ENCODE results near the gene PPP4R2. TPM values are rescaled to one million over a fixed set of nuclear protein-coding genes. Genes with fewer than 3 reads are reported as not detected.

PPP4R2 gene
- total and polyA plus RNA-seq, 2 donors (not counting 3 experiments of a cell fraction or from before 2014, with no cell fraction given) = 6.5 to 74.4 TPM

- peaks cover under 1% of the 10 kb centered on the region for H3K79me2 ChIP-seq (ENCODE audit: control insufficient read depth, insufficient read depth, low read length)
- ChIA-PET CTCF (no interaction called here), POLR2A (no interaction called here)
- DNase-seq (ENCODE audit: low read depth, low spot score) (no peak), FAIRE-seq (no peak)
- no peak overlapping the region for H2AFZ ChIP-seq (ENCODE audit: low read depth, low read length)
- no peak for TF ChIP-seq FOS (IDR thresholded peaks at IDR 0.05; ENCODE audit: borderline replicate concordance, insufficient read depth, low read length)
- H4K20me1 ChIP-seq (replicated peaks; ENCODE audit: control insufficient read depth, extremely low read depth, insufficient read depth, low read length) = no peaks in the 10 kb centered on the region
- H3K9me3 ChIP-seq (replicated peaks; ENCODE audit: control insufficient read depth, insufficient read depth, low read length) = no peaks in the 10 kb centered on the region
- H3K9me1 ChIP-seq (replicated peaks; ENCODE audit: control insufficient read depth, extremely low read depth, insufficient read depth, low read length) = no peaks in the 10 kb centered on the region
- H3K9ac ChIP-seq (replicated peaks; ENCODE audit: extremely low read depth, insufficient read depth, low read length) = no peak overlapping the region
- H3K27ac ChIP-seq (ENCODE audit: insufficient read depth, low read depth, low read length) = no peak overlapping the region
- no peak overlapping the region for H3K4me3 ChIP-seq (replicated peaks in 1 of 3; ENCODE audit: insufficient read depth in 1 of 3, low read depth in 1 of 3, low read length in 3 of 3)
- no peaks in the 10 kb centered on the region for H3K27me3 ChIP-seq (ENCODE audit: control insufficient read depth in 2 of 2, insufficient read depth in 2 of 2, low read length in 2 of 2)
- BruUV-seq (replicated peaks) = no TSS peak
- no peak overlapping the region for H3K4me2 ChIP-seq (ENCODE audit: insufficient read depth, low read length)
- peaks cover 0 to 1% of the 10 kb centered on the region in 2 experiments for H3K36me3 ChIP-seq (ENCODE audit: control insufficient read depth in 2 of 2, extremely low read depth in 1 of 2, insufficient read depth in 2 of 2, low read length in 2 of 2)
- H3K4me1 ChIP-seq (ENCODE audit: control insufficient read depth, extremely low read depth, insufficient read depth, low read length) = no peaks in the 10 kb centered on the region
- dilution Hi-C loops (cut with MboI; ENCODE audit: extremely low pct_ligation_motif_present, low sequenced_read_pairs) (no loop called here), intact Hi-C loops (cut with micrococcal nuclease) (no loop called here)
Observed at GRCh38 chr3:73069775-73070444, 73.3 kb downstream of the PPP4R2 start.

GRCh38 chr3:73070675-73071575, 74.3 kb downstream of the PPP4R2 start:
- ChIA-PET POLR2A (no interaction called here), CTCF (no interaction called here)
- Histone ChIP-seq H3K27me3 (ENCODE audit: control insufficient read depth in 2 of 2, insufficient read depth in 2 of 2, low read length in 2 of 2) (no peaks in the 10 kb centered on the region), H3K9ac (replicated peaks; ENCODE audit: extremely low read depth, insufficient read depth, low read length) (no peak overlapping the region), H3K4me1 (ENCODE audit: control insufficient read depth, extremely low read depth, insufficient read depth, low read length) (no peaks in the 10 kb centered on the region), H3K9me1 (replicated peaks; ENCODE audit: control insufficient read depth, extremely low read depth, insufficient read depth, low read length) (no peaks in the 10 kb centered on the region), H3K79me2 (ENCODE audit: control insufficient read depth, insufficient read depth, low read length) (no peaks in the 10 kb centered on the region), H3K27ac (ENCODE audit: insufficient read depth, low read depth, low read length) (no peak overlapping the region), H3K4me3 (replicated peaks in 1 of 3; ENCODE audit: insufficient read depth in 1 of 3, low read depth in 1 of 3, low read length in 3 of 3) (no peak overlapping the region), H2AFZ (ENCODE audit: low read depth, low read length) (no peak overlapping the region), H4K20me1 (replicated peaks; ENCODE audit: control insufficient read depth, extremely low read depth, insufficient read depth, low read length) (no peaks in the 10 kb centered on the region), H3K36me3 (ENCODE audit: control insufficient read depth in 2 of 2, extremely low read depth in 1 of 2, insufficient read depth in 2 of 2, low read length in 2 of 2) (no peaks in the 10 kb centered on the region), H3K9me3 (replicated peaks; ENCODE audit: control insufficient read depth, insufficient read depth, low read length) (no peaks in the 10 kb centered on the region), H3K4me2 (ENCODE audit: insufficient read depth, low read length) (no peak overlapping the region)
- dilution Hi-C loops (cut with MboI; ENCODE audit: extremely low pct_ligation_motif_present, low sequenced_read_pairs) = no loop called here
- intact Hi-C loops (cut with micrococcal nuclease) = no loop called here
- no TSS peak for BruUV-seq (replicated peaks)
- FAIRE-seq (no peak), DNase-seq (ENCODE audit: low read depth, low spot score) (no peak)
- TF ChIP-seq CTCF (IDR thresholded peaks at IDR 0.05; ENCODE audit: extremely low read depth in 1 of 2, insufficient read depth in 1 of 2, low read depth in 1 of 2, low read length in 2 of 2) = no peak
- TF ChIP-seq POLR2A (IDR thresholded peaks at IDR 0.05; ENCODE audit: low read depth, low read length) = no peak

All from endothelial cell of umbilical vein (primary cell).